SKM-1 treated with dmso at 0.1 percent for 144 hours (cell line): ENCODE results near the gene CADM2.
"Not testable (repeated sequence)": the region's sequence is repeated elsewhere in the genome, so short reads cannot be mapped to it uniquely, and the experiment has no call there.

Experiments used
- DNase-seq: peaks from one replicate; lab custom pipeline; 2025; ENCODE audit not compliant: unreplicated experiment; lab: John Stamatoyannopoulos, UW

The CADM2 gene

DNA sequence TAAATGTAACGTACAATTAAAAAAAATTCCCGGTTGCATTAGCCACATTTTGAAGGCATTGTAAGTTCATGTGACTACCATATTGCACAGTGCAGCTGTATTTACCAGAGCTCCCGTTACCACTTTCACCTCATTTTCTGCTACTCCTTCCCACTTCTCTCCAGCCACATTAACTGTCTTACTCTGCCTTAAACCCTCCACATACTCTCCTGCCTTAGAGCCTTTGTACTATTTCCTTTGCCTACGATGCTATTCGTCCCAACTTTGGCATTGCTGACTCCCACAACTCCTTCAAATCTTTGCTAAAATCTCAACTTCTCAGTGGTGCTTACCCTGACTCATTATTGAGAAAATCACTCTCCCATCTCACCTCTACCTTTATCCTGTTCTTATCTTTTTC is 115.2 kb downstream of the CADM2 start:
- DNase-seq = no peak

DNA sequence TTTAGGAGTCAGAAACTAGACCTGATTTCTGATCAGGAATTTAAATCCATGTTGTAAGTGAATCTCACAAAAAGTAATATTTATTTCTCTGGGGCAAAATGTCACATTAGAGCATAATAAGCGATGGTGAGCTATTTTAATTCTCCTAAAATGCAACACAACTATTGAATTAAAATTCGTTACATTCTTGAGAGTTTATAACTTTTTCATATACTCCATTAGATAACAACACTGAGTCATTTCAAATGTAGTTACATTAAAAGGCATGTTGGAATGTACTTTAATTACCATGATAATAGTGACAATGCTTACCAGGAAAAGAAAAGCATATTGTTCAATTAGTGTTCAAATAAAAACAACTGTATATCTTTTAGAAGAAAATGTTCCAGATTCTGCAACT is 116.9 kb downstream of the CADM2 start:
- no peak for DNase-seq

DNA sequence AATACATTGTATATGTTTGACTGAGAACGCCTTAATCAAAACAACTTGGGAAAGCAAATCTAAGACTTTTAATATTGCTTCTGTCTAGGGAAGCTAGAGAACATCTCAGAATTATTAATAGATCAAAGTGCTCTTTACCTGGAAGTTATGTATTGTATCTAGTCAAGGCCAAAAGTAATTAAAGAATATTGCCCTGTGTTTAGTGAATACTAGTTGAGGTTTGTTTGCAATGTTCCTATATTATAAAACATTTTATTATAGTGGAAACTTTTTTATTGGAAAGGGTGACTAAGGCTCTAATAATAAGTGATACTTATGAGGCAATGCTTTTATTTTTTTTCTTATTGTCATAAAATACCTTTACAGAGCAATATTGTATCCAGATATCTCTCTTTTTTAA is 118.2 kb downstream of the CADM2 start:
- no peak for DNase-seq

DNA sequence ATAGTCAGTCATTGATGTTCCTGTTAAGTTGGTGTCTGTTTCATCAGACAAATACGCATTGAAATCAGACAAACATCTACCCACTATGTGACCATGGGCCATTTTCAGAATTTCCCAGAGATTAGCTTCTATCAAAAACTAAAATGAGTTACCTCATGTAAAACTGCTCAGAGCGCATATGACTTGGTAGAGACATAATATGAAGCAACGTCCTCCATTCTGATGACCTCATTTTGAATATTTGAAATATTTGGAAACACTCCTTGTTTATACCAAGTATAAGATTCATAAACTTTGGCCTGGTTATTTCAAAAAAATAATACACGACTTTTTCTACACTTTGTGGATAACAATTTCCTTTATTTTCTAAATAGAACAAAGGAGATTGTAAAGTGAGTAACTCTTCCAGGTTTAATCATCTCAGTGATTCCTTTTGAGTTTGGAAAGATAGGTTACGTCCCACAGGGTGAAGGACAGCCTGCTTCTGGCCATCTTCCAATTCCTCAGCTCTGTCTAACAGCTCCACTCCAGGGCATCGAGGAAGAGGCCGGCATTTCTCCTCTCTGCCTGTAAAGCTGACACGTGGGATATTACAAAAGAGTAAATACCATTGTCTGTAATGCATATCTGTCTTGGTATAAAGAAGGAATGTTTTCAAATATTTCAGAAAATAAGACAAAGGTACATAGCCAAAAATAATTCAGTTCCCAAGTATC is 122.6 kb downstream of the CADM2 start:
- DNase-seq = no peak

DNA sequence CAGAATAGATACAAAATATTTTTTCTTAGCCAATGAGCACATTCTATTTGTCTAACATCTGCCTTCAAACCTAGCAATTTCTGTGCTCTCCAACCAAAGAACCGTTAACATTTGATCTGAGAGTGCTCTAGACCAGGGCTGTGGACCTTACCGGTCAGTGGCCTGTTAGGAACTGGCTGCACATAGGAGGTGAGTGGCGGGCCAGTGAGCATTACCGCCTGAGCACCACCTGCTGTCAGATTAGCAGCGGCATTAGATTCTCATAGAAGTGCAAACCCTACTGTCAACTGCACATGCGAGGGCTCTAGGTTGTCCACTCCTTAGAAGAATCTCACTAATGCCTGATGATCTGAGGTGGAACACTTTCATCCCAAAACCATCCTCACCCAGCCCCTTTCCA is 131.7 kb downstream of the CADM2 start:
- DNase-seq = no peak

DNA sequence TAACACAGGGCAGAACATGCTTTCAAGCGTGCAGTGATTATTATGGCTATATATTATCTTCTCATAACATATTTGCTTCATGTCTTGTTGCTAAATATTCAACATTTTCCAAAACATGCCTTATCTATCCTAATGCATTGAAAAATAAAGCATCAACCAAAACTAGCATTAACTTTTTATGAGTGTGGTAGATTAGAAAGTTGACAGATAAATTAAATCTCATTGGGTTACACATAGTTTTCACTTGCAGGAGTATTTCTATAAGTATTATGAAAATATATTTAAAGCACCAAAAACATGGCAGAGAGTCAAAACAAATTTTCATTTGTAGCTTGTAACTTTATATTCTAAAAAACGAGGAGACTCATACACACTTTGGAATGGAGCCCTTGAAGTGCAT is 141.5 kb downstream of the CADM2 start:
- DNase-seq = no peak

DNA sequence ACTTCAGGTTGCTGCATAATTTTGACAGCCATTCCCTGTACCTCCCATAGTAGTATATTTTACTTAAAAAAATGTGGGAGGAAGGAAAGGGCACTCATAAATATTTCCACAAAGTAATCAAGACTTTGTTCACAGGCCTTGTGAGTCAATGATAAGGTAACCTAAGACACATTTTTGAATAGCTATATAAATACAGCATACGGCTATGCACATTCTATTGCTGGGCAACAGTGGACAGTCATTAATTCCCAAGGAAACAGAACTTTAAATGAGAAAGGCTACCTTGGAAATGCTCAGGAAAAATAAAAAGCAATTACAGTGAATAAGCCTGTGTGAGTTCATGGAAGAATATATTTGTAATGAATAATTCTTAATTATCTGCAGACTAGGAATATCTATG is 144.0 kb downstream of the CADM2 start:
- DNase-seq = no peak

DNA sequence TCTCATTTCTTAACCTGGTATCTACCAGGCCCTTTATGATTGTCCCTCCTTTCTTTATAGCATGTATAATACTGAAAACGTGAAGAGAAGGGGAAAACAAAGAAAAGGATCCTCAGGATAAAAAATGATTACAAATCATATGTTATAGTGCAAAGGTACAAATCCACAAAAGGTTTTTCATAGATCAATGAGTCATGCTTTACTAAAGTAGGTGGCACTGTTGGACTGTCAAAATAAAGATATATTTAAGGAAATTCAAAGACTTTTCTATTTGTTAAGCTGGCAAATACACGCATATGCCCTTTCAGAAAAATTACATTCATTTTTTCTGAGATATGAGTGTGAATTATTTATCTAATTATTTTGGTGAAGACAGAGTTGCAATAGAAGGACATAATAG is 151.6 kb downstream of the CADM2 start:
- DNase-seq = no peak

DNA sequence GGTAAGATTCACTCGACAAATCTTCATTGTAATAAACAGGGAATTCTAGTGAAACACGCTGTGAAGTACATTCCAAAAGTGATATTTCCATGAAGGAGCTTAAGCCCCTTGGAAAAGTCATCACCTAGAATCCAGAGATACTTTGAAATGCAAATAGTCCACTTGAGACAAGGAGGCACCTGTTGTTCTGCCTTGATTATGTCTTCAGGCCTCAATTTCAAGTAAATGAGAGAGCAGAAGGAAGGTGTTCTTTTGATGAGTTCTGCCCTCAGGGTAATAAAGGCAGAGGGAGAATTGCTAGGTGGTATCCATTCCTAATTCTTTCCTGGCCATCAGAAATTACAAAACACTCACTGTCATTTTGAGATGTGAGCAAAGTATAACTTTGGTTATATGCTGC is 162.1 kb downstream of the CADM2 start:
- DNase-seq = no peak

DNA sequence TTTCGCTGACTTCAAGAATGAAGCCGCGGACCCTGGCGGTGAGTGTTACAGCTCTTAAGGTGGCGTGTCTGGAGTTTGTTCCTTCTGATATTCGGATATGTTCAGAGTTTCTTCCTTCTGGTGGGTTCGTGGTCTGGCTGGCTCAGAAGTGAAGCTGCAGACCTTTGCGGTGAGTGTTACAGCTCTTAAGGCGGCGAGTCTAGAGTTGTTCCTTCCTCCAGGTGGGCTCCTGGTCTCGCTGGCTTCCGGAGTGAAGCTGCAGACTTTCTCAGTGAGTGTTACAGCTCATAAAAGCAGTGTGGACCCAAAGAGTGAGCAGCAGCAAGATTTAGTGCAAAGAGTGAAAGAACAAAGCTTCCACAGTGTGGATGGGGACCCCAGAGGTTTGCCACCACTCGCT is 174.1 kb downstream of the CADM2 start:
- DNase-seq = not testable (repeated sequence)

DNA sequence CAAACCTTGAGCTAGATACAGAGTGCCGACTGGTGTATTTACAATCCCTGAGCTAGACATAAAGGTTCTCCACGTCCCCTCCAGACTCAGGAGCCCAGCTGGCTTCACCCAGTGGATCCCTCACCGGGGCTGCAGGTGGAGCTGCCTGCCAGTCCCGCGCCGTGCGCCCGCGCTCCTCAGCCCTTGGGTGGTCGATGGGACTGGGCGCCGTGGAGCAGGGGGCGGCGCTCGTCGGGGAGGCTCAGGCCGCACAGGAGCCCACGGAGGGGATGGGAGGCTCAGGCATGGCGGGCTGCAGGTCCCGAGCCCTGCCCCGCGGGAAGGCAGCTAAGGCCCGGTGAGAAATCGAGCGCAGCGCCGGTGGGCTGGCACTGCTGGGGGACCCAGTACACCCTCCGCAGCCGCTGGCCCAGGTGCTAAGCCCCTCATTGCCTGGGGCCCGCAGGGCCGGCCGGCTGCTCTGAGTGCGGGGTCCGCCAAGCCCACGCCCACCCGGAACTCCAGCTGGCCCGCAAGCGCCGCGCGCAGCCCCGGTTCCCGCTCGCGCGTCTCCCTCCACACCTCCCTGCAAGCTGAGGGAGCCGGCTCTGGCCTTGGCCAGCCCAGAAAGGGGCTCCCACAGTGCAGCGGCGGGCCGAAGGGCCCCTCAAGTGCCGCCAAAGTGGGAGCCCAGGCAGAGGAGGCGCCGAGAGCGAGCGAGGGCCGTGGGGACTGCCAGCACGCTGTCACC is 175.1 kb downstream of the CADM2 start:
- DNase-seq = not testable (repeated sequence)

DNA sequence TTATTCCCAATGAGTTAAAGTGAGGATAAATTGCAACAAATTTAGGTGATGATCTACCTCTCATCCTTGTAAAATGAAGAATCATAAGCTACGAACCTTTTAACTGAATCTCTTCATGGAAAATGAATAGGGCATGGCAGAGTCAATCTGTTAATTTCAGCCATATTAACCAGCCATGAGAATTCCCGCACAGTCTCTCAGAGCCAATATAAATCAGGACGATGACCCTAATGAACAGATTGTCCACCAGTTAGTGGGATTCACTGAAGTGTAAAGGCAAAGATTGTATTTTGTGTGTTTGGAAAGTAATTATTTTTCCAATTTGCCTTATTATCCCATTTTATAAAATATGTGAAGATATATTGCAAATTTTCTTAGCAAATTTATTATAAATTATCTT is 183.8 kb downstream of the CADM2 start:
- no peak for DNase-seq

DNA sequence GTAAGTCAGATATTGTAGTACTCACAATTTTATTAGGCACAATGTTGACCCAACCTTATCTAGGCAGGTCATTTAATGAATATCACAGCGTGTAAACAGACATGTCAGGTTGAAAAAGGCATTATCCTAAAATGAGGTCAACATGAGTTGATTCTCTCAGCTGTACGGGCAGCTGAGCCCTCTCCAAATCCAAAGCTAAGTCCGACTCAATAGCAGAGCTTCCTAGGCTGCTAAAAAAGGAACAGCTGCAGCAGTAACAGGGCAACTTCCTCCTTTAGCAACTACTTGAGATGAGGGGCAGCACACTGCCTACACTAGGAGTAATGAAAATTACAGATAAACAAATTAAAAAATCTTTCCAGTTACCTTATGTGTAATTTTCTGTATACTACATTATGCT is 189.2 kb downstream of the CADM2 start:
- peak; percentile 61 for DNase-seq

DNA sequence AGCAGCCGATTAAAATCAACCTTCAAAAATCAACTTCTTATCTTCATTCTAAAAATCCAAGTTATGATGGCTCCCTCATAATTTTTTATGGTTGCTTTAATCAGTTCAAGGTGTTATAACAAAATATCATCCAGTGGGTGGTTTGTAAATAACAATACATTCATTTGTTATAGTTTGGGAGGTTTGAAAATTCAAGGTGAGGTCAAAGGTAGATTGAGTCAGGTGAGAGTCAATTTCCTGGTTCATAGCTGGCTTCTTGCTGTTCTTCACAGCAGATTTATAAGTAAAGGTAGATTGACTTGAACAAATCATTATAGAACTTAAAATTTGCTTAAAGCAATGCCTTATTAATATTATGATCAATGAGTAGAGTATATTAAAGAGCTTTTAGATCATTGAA is 192.8 kb downstream of the CADM2 start:
- DNase-seq = no peak

DNA sequence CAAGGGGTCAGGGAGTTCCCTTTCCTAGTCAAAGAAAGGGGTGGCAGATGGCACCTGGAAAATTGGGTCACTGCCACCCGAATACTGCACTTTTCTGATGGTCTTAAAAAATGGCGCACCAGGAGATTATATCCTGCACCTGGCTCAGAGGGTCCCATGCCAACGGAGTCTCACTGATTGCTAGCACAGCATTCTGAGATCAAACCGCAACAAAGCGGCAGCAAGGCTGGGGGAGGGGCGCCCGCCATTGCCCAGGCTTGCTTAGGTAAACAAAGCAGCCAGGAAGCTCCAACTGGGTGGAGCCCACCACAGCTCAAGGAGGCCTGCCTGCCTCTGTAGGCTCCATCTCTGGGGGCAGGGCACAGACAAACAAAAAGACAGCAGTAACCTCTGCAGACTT is 194.5 kb downstream of the CADM2 start:
- DNase-seq = not testable (repeated sequence)

DNA sequence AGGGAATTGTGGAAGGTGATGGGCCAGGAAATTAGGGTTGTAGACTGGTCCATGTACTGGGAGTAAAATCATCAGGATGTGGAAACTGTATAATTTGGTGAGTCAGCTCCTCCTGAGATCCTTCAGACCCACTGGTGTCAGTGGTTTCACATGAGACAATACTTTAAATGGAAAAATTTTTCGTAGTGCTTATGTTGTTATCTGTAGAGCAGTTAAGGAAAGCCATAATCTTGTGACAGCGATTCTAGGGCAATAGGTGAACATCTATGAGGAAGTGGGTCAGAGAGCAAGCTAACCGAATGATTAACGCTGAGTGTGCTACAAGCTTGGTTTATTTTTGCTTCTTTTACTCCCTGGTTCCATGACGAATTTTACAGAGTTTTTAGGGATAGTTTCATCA is 200.6 kb downstream of the CADM2 start:
- DNase-seq = no peak

DNA sequence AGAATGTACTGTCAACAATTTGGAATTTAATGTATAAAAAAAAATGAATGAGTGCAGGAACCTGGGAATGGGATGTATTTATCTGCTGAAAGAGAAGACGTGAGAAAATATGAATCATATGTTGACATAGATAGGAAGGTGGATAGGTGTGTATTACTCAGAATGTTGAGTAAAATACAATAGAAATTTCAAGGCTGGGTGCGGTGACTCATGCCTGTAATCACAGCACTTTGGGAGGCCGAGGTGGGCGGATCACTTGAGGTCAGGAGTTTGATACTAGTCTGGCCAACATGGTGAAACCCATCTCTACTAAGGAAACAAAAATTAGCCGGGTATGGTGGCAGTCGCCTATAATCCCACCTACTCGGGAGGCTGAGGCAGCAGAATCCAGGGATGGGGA is 202.8 kb downstream of the CADM2 start:
- DNase-seq = no peak

DNA sequence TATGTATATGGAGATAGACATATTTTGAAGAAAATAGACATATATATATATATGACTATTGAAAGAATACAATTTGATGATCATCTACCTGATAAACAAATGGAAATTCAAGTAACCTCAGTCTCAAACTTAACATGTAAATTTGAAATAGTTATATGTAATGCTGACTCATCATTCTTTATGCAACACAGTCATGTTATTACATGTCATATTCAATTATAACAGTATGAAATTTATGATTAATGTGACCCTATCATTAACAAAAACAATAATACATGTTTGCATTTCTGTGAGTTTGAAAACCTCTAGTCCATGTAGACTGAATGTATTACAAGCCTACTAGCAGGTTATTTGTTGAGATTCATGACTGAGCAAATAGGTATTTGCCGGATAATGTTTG is 204.1 kb downstream of the CADM2 start:
- no peak for DNase-seq

DNA sequence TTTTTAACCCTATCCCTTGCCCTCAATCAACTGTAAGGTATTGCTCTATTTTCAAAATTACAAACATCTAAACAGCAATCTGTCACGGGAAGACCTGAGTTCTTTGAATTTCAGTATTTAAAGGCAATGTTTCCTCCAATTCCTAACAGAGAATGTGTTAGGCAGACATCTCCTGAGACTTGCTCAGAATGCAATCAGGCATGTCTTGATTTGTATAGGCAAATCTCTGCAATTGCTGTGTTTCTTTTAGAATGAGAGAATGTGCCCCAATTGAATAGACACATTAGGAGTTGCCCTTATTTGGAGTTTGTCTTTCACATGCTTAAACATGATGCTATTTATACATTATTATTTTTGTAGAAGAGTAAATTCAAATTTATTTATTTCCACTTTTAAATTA is 205.6 kb downstream of the CADM2 start:
- no peak for DNase-seq

DNA sequence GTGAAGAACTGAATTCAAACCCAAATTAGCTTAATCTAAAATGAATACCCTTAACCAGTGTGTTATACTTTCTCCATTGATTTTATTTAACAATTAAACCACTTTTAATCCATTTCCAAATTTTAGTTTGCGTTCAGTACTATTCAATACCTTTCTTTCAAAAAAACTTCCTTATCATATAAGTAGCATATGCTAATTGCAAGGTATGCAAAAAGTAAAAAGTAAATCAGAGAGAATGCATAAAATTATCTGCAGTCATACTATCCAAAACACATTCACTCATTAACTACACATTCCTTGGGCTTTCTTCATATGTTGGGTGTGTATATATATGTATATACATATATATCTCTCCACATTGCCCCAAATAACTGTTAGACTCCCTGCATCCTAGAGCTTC is 208.8 kb downstream of the CADM2 start:
- DNase-seq = no peak

DNA sequence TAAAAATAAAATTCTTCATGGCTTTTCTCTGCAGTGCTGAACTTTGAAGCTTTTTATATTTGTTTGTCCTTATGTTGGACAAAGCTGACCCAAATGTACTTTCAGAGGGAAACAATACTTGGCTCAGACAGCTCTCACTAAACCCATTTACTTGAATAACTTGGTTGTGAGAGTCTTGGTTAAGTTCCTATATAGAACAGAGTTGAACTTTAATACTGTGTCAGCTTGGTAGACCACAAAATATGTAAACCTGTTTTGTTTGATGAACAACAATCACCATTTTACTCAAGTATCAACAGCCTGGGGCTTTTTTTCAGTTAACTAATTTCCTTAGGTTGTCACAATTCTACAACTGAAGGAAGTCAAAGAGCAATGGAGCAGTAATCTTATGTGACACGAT is 211.9 kb downstream of the CADM2 start:
- no peak for DNase-seq

DNA sequence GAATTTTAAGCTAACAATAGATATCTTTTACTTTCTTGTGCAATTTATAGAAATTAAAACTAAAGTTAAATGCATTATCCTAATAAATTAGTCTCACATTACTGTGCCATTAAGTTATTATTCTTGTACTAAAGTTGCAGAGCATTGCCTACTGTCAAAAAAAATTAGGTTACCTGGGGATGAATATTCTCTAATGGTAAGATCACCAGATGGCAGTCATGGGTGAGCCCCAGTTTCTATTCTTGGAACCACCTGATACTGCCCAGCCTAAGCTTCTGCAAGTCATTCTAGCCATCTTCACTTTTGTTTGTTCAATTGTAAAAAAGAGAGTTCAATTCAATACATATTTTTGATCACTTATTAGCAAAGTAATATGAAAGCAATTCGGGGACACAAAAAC is 213.2 kb downstream of the CADM2 start:
- DNase-seq = no peak

DNA sequence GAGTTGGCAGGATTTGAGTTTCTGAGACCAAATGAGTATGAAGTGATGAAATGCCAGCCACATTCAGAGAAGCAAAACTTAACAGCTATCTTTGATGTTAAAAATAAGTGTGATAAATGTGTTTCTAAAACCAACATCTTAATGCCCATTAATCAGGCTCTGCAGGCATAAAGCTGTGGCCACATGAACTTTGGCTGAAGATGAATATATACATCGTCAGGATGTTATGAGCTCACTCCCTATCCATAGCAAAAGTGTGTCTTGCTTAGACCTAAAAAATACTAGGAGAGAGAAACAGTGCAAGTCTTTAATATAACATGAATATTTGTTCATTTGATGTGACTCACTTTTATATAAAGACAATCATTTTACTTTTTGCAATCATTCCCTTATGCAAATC is 218.0 kb downstream of the CADM2 start:
- no peak for DNase-seq
